Activated CD4-positive, alpha-beta T cell treated with anti-CD3 and anti-CD28 coated beads for 1 hour (primary cell): ENCODE measurements around the gene SPECC1.
"Not testable (repeated sequence)": the region's sequence is repeated elsewhere in the genome, so short reads cannot be mapped to it uniquely, and the experiment has no call there.

Experiments
- DNase-seq: peaks from one replicate; pipeline ENCODE4 v3.0.0-alpha.2; 2020

Gene SPECC1

DNA sequence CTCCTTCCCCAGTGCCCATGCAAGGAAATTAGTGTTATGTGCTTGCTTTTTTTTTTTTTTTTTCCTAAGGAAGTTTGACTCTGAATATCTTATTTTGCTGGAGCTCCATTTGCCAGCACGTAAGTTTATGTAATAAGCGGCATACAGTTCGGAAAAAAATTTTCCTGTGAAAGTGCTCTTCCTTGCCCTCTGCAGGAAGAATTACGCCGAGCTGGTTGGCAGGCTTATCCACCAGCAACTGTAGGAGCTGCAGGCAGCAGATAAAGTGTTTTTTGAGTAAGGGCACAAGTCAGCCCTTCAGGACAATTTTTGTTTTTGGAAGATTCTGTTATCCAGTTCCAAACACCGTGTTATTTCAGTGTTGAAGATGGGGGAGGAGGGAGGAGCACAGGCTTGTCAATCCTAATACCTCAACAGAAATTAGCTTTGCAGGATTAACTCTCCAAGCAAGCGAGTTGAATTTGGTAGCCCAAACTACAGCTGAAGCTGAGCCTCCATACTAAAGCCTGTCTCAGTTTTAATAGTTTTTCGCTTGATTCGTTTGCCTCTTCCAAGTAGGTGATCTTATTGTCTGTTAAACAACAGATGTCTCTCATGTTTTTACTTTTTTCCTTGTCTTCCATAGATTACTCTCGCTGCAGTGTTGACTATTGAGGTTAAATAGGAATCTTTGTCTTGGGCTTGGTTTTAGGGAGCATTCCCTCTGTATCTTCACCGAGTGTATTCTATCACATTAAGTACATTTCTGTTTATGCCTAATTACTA is 1.1 kb downstream of the SPECC1 start:
- DNase-seq, result no peak

DNA sequence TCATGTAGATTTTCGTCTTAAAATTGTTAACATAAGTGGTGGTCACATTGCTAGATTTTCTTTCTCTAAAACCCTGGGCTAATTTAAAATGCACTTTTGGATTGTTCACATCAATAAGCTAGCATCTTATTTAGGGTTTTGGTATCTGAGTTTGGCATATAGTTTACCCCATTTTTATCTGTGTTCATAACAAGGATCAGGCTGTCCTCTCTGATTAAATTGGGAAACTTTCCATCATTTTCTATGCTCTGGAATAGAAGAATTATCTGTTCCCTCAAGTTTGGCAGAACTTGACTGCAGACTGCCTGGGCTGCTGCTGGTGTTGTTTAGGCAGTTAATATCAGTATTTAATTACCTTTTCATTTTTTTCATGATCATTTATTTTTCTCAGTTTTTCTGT is 1.8 kb downstream of the SPECC1 start:
- DNase-seq, result no peak

DNA sequence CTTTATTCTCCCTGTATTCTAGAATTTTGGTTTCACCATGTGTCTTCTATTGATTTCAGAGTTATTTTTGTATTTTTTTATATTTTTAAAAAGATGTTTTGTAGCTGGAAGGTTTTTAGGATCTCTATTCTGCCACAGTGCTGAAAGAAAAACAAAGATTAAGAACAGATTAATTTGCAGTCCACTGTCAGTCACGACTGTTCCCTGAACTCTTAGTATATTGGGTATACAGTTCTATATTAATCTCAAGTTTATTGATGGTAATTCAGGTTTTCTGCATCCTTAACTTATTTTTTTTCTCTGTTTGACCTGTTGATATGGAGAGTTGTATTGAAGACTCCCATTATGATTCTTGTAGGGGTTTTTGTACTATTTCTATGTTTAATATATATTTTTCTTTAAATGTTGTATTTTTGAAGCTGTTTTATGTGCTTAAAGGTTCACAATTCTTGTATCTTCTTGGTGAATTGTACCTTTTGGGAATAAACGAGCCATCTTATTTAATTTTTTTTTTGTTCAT is 2.9 kb downstream of the SPECC1 start:
- DNase-seq, result no peak

DNA sequence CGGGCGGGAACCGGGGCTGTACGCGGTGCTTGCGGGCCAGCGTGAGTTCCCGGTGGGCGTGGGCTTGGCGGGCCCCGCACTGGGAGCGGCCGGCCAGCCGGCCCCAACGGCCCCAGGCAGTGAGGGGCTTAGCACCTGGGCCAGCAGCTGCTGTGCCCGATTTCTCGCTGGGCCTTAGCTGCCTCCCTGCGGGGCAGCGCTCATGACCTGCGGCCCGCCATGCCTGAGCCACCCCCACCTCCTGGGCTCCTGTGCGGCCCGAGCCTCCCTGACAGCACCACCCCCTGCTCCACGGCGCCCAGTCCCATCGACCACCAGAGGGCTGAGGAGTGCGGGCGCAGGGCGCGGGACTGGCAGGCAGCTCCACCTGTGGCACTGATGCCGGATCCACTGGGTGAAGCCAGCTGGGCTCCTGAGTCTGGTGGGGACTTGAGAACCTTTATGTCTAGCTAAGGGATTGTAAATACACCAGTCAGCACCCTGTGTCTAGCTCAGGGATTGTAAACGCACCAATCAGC is 7.4 kb downstream of the SPECC1 start:
- DNase-seq, result not testable (repeated sequence)

GRCh38 chr17:20022701-20023100 is 13.5 kb downstream of the SPECC1 start:
- no peak for DNase-seq

GRCh38 chr17:20026960-20027359 is 17.8 kb downstream of the SPECC1 start:
- DNase-seq, result no peak

DNA sequence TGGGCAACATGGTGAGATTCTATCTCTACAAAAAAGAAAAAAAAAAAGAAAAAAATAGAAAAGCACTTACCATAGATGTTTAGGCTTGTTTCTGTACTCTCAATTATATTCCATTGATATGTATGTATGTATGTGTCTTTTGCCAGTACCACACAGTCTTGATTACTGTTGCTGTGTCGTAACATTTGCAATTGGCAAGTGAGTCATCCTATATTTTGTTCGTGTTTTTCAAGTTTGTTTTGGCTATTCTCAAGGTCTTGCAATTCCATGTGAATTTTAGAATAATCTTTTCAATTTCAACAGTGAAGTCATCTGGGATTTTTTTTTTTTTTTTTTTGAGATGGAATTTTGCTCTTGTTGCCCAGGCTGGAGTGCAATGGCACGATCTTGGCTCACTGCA is 19.3 kb downstream of the SPECC1 start:
- DNase-seq, result no peak

DNA sequence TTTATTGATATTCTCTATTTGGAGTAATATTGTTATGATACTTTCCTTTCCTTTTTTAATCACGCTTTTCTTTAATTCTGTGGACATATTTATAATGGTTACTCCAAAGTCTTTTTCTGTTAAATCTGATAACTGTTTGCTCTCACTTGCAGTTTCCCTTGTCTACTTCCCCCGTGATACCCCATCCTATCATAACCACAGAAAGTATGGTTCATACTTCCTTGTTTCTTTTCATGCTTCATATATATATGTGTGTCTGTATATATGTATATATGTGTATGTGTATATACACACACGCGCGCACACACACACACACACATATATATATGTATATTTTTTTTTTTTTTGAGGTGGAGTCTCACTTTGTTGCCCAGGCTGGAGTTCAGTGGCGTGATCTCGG is 23.5 kb downstream of the SPECC1 start:
- no peak for DNase-seq

- no peak for DNase-seq
These were observed 24.3 kb downstream of the SPECC1 start for GRCh38 chr17:20033415-20033814.

- DNase-seq, result no peak
These were observed 26.3 kb downstream of the SPECC1 start for GRCh38 chr17:20035501-20035900.

DNA sequence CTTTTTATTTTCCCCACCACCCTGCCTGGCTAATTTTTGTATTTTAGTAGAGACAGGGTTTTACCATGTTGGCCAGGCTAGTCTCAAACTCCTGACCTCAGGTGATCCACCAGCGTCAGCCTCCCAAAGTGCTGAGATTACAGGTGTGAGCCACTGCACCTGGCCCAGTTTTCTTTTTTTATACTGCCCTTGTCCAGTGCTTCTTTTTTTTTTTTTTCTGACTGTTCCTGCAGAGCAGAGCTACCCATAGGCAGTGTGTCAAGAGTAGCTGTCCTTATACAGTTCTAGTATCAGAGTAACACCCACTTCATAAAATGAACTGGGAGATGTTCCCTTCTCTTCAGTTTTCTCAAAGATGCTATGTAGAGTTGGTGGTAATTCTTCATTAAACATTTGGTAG is 28.1 kb downstream of the SPECC1 start:
- not testable (repeated sequence) for DNase-seq

GRCh38 chr17:20039037-20039436 is 29.9 kb downstream of the SPECC1 start:
- DNase-seq, result no peak

DNA sequence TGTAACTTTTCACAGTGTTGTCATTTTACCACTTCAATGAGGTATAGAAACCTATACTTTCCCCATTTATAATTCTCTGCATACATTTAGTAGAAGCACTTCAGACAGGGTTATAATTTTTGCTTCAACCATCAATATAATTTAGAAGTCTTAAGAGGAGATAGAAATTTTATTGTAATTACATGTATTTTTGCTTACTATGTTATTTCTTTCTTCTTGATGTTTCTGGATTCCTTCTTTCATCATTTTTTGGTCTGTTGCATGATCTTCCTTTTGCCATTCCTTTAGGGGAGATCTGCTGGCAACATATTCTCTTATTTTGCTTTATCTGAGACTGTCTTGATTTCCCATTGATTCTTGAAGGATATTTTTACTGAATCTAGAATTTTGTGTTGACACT is 31.1 kb downstream of the SPECC1 start:
- DNase-seq, result no peak

DNA sequence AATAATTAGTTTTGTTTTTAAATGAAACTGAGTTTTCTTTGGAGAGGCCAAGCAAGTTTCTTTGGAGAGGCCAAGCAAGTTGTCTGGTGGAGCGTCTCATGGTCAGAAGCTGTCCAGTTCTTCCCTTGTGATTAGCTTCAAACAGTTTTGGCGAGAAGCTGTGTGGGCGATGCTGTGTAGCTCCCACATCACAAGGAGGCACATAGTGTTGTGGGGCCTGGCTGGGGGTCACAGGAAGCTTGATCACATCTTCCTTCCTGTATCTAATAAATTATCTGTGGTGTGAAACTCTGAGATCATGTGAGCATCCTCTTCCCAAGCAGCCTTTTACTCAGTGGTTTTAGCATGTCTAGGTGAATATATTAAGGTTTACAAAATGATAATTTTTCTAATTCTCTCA is 33.9 kb downstream of the SPECC1 start:
- no peak for DNase-seq

DNA sequence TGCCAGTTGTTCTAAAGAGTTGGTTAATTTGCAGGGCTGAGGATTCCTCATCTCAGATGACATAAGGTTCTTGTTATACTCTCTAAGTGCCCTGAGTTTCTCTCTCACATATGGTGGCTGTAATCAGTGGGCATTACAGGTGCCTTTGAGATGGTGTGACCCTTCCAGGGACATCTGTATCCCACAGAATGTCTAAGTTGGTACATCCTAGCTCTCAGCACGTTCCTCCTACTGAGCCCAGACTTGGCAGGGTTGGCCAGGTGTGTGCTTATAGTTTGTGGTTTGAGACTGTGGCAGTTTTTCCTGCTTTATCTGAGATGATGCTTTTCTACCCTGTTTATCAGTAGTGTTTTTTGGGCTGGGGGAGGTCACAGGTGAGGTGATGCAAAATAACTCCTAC is 36.3 kb downstream of the SPECC1 start:
- no peak for DNase-seq

DNA sequence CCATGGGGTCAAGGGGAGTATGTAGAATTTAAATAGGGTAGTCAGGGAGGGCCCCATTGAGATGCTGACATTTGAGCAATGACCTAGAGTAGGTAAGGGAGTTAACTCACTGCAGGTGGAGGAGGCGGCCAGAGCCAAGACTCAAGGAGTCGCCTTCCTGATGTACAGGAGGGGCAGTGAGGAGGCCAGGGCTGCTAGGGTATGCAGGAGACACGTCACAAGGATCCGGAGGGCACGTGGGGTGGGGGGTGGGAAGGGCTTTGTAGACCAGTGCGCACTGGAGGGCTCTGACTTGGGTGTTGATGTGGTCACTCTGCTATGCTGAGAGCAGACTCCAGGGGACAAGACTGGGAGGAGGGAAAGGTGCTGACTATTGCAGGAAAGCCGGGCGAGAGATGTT is 37.5 kb downstream of the SPECC1 start:
- no peak for DNase-seq

DNA sequence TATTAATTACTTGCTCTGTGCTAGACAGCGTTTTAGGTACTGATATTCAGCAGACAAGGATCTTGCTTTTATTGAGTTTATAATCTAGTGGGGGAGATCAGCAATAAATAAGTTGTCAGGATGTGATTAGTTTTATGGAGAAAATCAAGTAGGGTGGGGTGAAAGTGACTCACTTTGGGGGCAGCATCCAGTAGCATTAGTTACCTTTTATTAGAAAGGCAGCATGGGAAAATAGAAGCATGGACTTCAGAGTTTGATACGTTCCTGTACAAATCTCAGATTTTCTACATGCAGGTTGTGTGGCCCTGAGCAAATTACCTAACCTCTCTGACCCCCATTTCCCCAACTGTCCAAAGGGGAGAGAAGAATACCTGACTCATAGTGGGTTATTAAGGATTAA is 42.5 kb downstream of the SPECC1 start:
- no peak for DNase-seq

DNA sequence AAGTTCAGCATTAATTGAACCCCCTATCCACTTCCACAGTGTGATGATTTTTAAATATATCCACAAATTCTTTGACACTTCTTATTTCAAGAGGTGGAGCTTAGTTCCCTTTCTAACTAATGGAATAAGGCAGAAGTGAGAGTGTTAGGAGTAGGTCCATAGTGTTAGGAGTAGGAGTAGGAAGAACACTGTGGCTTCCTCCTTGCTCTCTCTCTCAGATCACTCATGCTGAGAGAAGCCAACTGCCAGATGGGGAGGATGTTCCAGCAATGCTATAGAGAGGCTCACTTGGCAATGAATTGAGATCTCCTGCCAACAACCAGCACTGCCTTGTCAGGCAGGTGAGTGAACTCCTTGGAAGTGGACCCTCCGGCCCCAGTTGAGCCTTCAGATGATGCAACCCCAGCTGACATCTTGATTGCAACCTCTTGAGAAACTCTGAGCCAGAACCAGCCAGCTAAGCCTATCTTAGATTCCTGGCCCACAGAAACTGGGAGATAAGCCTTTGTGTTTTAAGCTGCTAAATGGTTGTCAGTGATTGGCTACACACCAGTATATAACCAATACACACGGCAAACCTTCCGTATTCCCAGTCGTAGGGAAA is 44.3 kb downstream of the SPECC1 start:
- no peak for DNase-seq

GRCh38 chr17:20059728-20060188 is 50.6 kb downstream of the SPECC1 start:
- DNase-seq, result no peak

- DNase-seq, result no peak
These were observed 54.8 kb downstream of the SPECC1 start for GRCh38 chr17:20063665-20064648.

DNA sequence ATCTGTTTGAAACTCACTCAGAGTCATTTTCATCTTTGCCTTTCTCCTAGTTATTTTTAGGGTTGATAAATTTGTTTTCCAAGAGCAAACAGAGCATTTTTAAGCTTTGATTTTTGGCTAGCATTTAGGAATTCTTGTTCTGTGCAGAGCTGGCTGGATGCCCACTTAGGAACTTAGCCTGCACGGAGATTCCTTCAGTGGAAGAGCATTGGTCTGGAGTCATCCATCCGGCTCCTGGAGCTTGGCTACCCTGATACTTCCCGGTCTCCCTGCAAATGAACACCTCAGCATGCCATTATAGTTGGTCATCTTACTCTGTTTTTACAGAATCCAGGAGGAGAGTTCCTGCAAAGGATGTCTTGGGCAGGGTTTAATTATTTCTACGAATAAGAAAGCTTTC is 57.1 kb downstream of the SPECC1 start:
- no peak for DNase-seq

DNA sequence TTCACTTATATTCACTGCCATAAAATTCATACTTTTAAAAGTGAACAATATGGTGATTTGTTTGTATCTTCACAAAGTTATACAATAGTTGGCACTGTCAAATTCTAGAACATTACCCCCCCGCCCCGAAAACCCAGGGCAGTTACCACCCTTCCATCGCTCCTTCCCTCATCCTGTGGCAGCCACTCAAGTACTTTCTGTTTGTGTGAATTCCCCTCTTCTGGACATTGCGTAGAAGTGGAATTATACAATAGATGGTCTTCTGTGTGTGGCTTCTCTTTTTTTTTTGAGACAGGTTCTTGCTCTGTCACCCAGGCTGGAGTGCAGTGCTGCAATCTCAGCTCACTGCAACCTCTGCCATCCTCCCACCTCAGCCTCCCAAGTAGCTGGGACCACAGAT is 58.6 kb downstream of the SPECC1 start:
- DNase-seq, result no peak

DNA sequence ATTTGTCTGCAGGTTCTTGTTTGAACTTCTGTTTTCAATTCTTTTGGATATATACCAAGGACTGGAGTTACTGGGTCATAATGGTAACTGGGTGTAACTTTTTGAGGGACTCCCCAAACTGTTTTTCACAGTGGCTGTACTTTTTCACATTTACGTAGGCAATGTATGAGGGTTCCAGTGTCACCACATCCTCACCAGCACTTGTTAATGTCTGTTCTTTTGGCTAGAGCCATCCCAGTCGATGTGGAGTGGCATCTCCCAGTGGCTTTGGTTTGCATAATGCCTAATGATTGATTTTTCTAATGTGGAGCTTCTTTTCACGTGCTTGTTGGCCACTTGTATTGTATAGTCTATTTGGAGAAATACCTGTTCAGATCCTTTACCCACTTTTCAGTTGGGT is 59.3 kb downstream of the SPECC1 start:
- no peak for DNase-seq
